ENCODE measurements around the gene ETS2.
"Not testable (repeated sequence)": the region's sequence is repeated elsewhere in the genome, so short reads cannot be mapped to it uniquely, and the experiment has no call there.

The ETS2 gene

DNA sequence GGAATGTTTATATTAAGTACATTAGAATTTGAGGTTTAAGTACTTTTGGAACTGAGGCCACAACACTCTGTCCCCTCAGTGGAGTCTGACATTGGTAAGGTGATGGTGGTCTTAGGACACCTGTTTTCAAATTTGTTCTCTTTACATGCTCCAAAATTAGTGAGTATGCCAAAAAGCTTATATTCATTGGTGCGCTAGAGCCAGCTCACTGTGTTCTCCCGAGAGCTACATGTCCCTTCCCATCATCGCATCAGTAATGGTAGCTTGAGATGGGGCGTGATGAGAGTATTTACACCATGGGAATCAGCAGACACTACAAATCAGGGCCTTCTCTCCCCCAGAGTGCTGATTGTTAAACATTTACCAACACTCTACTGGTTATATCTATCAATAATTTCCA lies 19.5 kb downstream of the ETS2 start:
- TF ChIP-seq POLR2A (IDR thresholded peaks at IDR 0.05; ENCODE audit: extremely low read depth, insufficient read length) (no peak), MYC (IDR thresholded peaks at IDR 0.05; ENCODE audit: low read depth, low read length) (no peak)
- TF ChIP-seq, protein P1, sequence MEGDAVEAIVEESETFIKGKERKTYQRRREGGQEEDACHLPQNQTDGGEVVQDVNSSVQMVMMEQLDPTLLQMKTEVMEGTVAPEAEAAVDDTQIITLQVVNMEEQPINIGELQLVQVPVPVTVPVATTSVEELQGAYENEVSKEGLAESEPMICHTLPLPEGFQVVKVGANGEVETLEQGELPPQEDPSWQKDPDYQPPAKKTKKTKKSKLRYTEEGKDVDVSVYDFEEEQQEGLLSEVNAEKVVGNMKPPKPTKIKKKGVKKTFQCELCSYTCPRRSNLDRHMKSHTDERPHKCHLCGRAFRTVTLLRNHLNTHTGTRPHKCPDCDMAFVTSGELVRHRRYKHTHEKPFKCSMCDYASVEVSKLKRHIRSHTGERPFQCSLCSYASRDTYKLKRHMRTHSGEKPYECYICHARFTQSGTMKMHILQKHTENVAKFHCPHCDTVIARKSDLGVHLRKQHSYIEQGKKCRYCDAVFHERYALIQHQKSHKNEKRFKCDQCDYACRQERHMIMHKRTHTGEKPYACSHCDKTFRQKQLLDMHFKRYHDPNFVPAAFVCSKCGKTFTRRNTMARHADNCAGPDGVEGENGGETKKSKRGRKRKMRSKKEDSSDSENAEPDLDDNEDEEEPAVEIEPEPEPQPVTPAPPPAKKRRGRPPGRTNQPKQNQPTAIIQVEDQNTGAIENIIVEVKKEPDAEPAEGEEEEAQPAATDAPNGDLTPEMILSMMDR (IDR thresholded peaks at IDR 0.05; ENCODE audit: low read depth, low read length) = no peak
- TF ChIP-seq, protein P2, sequence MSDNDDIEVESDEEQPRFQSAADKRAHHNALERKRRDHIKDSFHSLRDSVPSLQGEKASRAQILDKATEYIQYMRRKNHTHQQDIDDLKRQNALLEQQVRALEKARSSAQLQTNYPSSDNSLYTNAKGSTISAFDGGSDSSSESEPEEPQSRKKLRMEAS (IDR thresholded peaks at IDR 0.05; ENCODE audit: low read depth, low read length) = no peak
- no peak for DNase-seq (ENCODE audit: low read depth)
- no peak overlapping the region for H3K4me3 ChIP-seq (ENCODE audit: low read depth, low read length)

DNA sequence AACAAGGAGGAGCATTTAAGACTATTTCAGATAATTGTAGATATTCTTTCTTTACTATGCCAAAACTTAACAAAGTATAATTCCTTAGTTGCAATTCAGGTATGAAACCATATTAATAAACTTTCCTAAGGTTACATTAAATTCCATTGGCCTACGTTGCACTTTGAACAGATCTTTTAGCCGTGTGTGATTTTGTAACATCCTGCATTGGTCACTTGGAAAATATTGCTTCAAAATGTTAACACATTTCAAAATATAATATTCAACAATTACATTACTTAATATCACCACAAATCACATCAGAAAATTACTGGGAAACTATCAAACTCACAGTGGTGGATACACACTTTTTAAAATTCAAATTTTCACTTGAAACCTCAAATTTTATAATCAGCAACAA lies 20.2 kb downstream of the ETS2 start:
- DNase-seq (ENCODE audit: low read depth) = no peak
- TF ChIP-seq, protein P2 (IDR thresholded peaks at IDR 0.05; ENCODE audit: low read depth, low read length) = no peak
- TF ChIP-seq POLR2A (IDR thresholded peaks at IDR 0.05; ENCODE audit: extremely low read depth, insufficient read length) (no peak), MYC (IDR thresholded peaks at IDR 0.05; ENCODE audit: low read depth, low read length) (no peak)
- TF ChIP-seq, protein P1 (IDR thresholded peaks at IDR 0.05; ENCODE audit: low read depth, low read length) = no peak
- no peak overlapping the region for H3K4me3 ChIP-seq (ENCODE audit: low read depth, low read length)

DNA sequence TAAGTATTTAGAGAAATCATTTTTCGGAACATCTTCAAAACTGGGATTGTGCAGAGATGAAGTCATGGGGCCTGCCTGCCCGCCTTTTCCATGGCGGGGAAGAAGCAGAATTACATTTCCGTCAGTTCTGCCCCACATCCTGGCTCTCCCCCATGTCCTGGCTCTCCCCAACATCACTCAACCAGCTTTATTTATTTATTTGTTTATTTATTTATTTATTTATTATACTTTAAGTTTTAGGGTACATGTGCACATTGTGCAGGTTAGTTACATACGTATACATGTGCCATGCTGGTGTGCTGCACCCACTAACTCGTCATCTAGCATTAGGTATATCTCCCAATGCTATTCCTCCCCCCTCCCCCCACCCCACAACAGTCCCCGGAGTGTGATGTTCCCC lies 22.4 kb downstream of the ETS2 start:
- not testable (repeated sequence) for H3K4me3 ChIP-seq (ENCODE audit: low read depth, low read length)

DNA sequence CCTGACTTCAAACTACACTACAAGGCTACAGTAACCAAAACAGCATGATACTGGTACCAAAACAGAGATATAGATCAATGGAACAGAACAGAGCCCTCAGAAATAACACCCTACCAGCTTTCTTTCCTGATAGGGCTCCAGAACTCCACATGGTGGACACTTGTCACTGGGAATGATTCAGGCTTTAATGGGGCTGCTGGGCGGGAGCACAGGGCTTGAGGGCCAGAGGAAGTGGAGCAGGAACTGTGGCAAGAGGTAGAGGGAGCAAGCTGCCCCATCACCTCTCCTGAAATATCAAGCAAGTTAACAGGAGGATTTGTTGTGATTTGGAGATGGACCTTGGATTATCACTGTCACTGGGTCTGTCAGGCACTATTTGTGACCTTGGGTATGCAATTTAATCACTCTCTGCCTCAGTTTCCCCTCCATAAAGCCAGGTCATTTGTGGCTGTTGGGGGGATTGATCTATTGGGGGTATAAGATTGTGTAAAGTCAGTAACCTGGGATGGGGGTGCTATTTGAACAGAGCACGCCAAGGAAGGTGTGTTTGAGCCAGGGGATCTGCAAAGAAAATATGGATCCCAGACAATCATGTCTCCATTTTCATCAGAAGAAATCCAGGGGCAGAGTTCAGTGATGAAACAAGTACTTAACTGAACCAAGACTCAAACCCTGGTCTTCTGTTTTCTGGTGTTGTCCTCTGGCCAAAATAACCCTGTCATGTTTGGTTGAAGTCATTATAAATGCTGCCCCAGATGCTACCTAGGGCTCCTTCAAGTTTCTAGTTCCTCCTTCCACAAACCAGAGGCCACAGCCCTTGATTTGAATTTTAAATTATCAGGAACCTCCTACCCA lies 25.2 kb downstream of the ETS2 start:
- TF ChIP-seq, protein P2 (IDR thresholded peaks at IDR 0.05; ENCODE audit: low read depth, low read length) = no peak
- TF ChIP-seq POLR2A (IDR thresholded peaks at IDR 0.05; ENCODE audit: extremely low read depth, insufficient read length) = no peak
- no peak for TF ChIP-seq MYC (IDR thresholded peaks at IDR 0.05; ENCODE audit: low read depth, low read length)
- TF ChIP-seq, protein P1 (IDR thresholded peaks at IDR 0.05; ENCODE audit: low read depth, low read length) = no peak
- H3K4me3 ChIP-seq (ENCODE audit: low read depth, low read length) = no peak overlapping the region
- DNase-seq (ENCODE audit: low read depth) = no peak

More for the DNA sequence above, 22.4 kb downstream of the ETS2 start:
- DNase-seq (ENCODE audit: low read depth) = not testable (repeated sequence)

DNA sequence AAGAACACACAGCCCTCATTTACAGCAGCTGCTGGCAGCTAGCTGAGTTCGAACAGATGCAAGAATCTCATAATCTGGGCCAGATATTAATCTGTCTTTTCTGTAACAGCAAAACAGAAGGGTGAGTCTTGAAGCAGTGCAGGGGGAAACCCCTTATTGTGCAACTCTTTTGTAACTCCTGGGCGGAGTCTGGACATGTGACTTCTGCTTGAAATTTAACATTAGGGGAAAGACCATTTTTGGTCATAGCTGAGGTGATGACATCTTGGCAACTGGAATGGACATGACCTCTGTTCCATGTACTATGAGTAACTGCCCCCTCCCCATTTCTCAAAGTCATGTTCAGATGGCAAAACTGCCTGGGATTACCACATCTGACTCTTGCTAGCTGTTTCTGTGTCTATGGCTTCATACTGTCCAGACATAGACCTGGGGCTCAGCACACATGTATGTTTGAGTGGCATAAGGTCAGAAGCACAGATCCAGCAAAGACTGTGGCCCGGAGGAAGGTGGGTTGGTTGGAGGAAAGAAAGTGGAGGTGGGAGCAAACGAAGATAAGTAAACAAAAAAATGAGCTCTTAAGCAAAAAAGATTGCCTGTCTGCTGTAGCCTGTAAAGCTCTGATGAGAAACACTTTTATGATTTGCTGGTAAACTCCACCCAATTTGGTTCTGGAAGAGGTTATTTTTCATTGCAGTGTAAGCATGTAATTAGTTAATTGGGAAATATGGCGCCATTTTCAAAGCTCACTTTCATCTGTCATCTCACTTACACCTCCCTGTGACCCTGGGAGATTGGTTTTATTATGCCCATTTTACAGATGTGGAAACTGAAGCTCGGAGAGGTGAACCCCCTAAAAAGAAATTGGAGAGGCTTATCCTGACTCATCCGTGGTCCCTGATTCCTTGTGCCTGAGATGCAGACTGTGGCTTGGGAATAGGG lies 26.1 kb downstream of the ETS2 start:
- H3K4me3 ChIP-seq (ENCODE audit: low read depth, low read length) = peak overlapping the region; percentile 11
- TF ChIP-seq, protein P2 (IDR thresholded peaks at IDR 0.05; ENCODE audit: low read depth, low read length) = peak; percentile 85
- TF ChIP-seq MYC (IDR thresholded peaks at IDR 0.05; ENCODE audit: low read depth, low read length) = peak; percentile 62
- no peak for TF ChIP-seq POLR2A (IDR thresholded peaks at IDR 0.05; ENCODE audit: extremely low read depth, insufficient read length)
- DNase-seq (ENCODE audit: low read depth) = peak; percentile 97

DNA sequence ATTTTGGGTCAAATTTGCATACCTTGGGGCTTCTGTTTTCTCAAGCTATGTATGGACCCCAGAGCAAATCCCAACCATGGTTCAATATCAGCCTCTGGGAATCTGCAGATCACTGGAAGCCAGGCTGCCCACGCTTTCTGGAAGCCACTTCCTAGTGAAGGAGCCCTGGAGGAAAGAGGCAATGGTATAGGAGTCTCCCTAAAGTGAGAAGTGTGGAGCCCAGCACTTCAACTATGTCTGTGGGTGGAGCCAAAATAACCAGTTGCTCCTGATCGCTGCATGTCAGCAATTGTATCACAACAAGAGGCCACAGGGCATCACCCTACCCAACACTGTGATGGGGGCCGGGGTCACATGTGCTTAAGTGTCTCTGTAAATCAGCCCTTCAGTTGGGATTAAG lies 26.9 kb downstream of the ETS2 start:
- H3K4me3 ChIP-seq (ENCODE audit: low read depth, low read length) = no peak overlapping the region
- TF ChIP-seq, protein P2 (IDR thresholded peaks at IDR 0.05; ENCODE audit: low read depth, low read length) = no peak
- no peak for TF ChIP-seq POLR2A (IDR thresholded peaks at IDR 0.05; ENCODE audit: extremely low read depth, insufficient read length)
- TF ChIP-seq, protein P1 (IDR thresholded peaks at IDR 0.05; ENCODE audit: low read depth, low read length) = no peak
- TF ChIP-seq MYC (IDR thresholded peaks at IDR 0.05; ENCODE audit: low read depth, low read length) = no peak
- DNase-seq (ENCODE audit: low read depth) = no peak

Measured in NB4 (cell line).